HEK293 (cell line): ENCODE data around the gene NRN1L.

ENCODE experiments used
- CTCF ChIP-seq: fragments of 450-650 bp; formaldehyde crosslinking; IDR thresholded peaks from 2 replicates; pipeline ENCODE4 v1.5.1; 2016; ENCODE audit warnings: missing biosample characterization, missing genetic modification characterization
- HIC1 ChIP-seq: fragments of 450-650 bp; formaldehyde crosslinking; IDR thresholded peaks from 2 replicates; pipeline ENCODE4 v1.5.1; 2016; ENCODE audit warnings: missing biosample characterization, missing genetic modification characterization
- IKZF3 ChIP-seq: fragments of 450-650 bp; IDR thresholded peaks from 2 replicates; pipeline ENCODE4 v1.5.0; 2018; ENCODE audit warnings: missing biosample characterization, mild to moderate bottlenecking, missing genetic modification characterization, moderate library complexity
- KLF10 ChIP-seq: fragments of 450-650 bp; IDR thresholded peaks from 2 replicates; pipeline ENCODE4 v1.5.1; 2018; ENCODE audit warnings: missing biosample characterization, mild to moderate bottlenecking, missing genetic modification characterization
- KLF17 ChIP-seq: fragments of 450-650 bp; formaldehyde crosslinking; IDR thresholded peaks from 2 replicates; pipeline ENCODE4 v1.5.1; 2016; ENCODE audit warnings: missing biosample characterization, missing genetic modification characterization
- KLF8 ChIP-seq: fragments of 450-650 bp; formaldehyde crosslinking; IDR thresholded peaks from 2 replicates; pipeline ENCODE4 v1.5.1; 2016; ENCODE audit warnings: missing biosample characterization, missing genetic modification characterization
- OSR2 ChIP-seq: fragments of 450-650 bp; formaldehyde crosslinking; IDR thresholded peaks from 2 replicates; pipeline ENCODE4 v1.5.1; 2016; ENCODE audit warnings: missing biosample characterization, missing genetic modification characterization
- PATZ1 ChIP-seq: fragments of 450-650 bp; formaldehyde crosslinking; IDR thresholded peaks from 2 replicates; pipeline ENCODE4 v1.5.1; 2016; ENCODE audit warnings: missing biosample characterization, missing genetic modification characterization
- RBAK ChIP-seq: fragments of 450-650 bp; formaldehyde crosslinking; IDR thresholded peaks from 2 replicates; pipeline ENCODE4 v1.5.1; 2016; ENCODE audit warnings: missing biosample characterization, missing genetic modification characterization
- TRIM28 ChIP-seq: IDR thresholded peaks from 2 replicates; pipeline ENCODE4 v1.6.1; 2011; ENCODE audit warnings: low read length, control low read depth, borderline replicate concordance
- YY1 ChIP-seq: fragments of 450-650 bp; formaldehyde crosslinking; IDR thresholded peaks from 2 replicates; pipeline ENCODE4 v1.5.1; 2018; ENCODE audit warnings: missing biosample characterization, missing genetic modification characterization
- ZBTB20 ChIP-seq: fragments of 450-650 bp; formaldehyde crosslinking; IDR thresholded peaks from 2 replicates; pipeline ENCODE4 v1.5.1; 2016; ENCODE audit warnings: missing biosample characterization, missing genetic modification characterization
- ZIC2 ChIP-seq: fragments of 450-650 bp; formaldehyde crosslinking; IDR thresholded peaks from 2 replicates; pipeline ENCODE4 v1.5.1; 2016; ENCODE audit warnings: missing biosample characterization, missing genetic modification characterization
- ZNF10 ChIP-seq: fragments of 450-650 bp; formaldehyde crosslinking; IDR thresholded peaks from 2 replicates; pipeline ENCODE4 v1.5.1; 2017; ENCODE audit warnings: missing biosample characterization, missing genetic modification characterization
- ZNF132 ChIP-seq: fragments of 450-650 bp; formaldehyde crosslinking; IDR thresholded peaks from 2 replicates; pipeline ENCODE4 v1.5.1; 2017; ENCODE audit warnings: missing biosample characterization, missing genetic modification characterization, borderline replicate concordance
- ZNF202 ChIP-seq: fragments of 450-650 bp; formaldehyde crosslinking; IDR thresholded peaks from 2 replicates; pipeline ENCODE4 v1.5.1; 2016; ENCODE audit warnings: missing biosample characterization, missing genetic modification characterization, borderline replicate concordance
- ZNF23 ChIP-seq: fragments of 450-650 bp; formaldehyde crosslinking; IDR thresholded peaks from 2 replicates; pipeline ENCODE4 v1.5.1; 2016; ENCODE audit warnings: missing biosample characterization, missing genetic modification characterization, borderline replicate concordance
- ZNF280C ChIP-seq: fragments of 450-650 bp; formaldehyde crosslinking; IDR thresholded peaks from 2 replicates; pipeline ENCODE4 v1.5.1; 2016; ENCODE audit warnings: missing biosample characterization, missing genetic modification characterization
- ZNF404 ChIP-seq: fragments of 450-650 bp; formaldehyde crosslinking; IDR thresholded peaks from 2 replicates; pipeline ENCODE4 v1.5.1; 2017; ENCODE audit warnings: missing biosample characterization, missing genetic modification characterization
- ZNF521 ChIP-seq: fragments of 450-650 bp; formaldehyde crosslinking; IDR thresholded peaks from 2 replicates; pipeline ENCODE4 v1.5.1; 2017; ENCODE audit warnings: missing biosample characterization, mild to moderate bottlenecking, missing genetic modification characterization
- ZNF561 ChIP-seq: fragments of 450-650 bp; IDR thresholded peaks from 2 replicates; pipeline ENCODE4 v1.5.1; 2018; ENCODE audit warnings: missing biosample characterization, missing genetic modification characterization, borderline replicate concordance
- ZNF600 ChIP-seq: fragments of 450-650 bp; formaldehyde crosslinking; IDR thresholded peaks from 2 replicates; pipeline ENCODE4 v1.5.1; 2016; ENCODE audit warnings: missing biosample characterization, missing genetic modification characterization
- ZNF639 ChIP-seq: fragments of 450-650 bp; formaldehyde crosslinking; IDR thresholded peaks from 2 replicates; pipeline ENCODE4 v1.5.1; 2016; ENCODE audit warnings: missing biosample characterization, missing genetic modification characterization
- ZNF660 ChIP-seq: fragments of 450-650 bp; IDR thresholded peaks from 2 replicates; pipeline ENCODE4 v1.5.1; 2018; ENCODE audit warnings: missing biosample characterization, mild to moderate bottlenecking, missing genetic modification characterization
- ZNF692 ChIP-seq: fragments of 450-650 bp; formaldehyde crosslinking; IDR thresholded peaks from 2 replicates; pipeline ENCODE4 v1.5.1; 2016; ENCODE audit warnings: missing biosample characterization, missing genetic modification characterization
- ZNF792 ChIP-seq: fragments of 450-650 bp; formaldehyde crosslinking; IDR thresholded peaks from 2 replicates; pipeline ENCODE4 v1.5.1; 2016; ENCODE audit warnings: missing biosample characterization, missing genetic modification characterization
- ZNF843 ChIP-seq: fragments of 450-650 bp; formaldehyde crosslinking; IDR thresholded peaks from 2 replicates; pipeline ENCODE4 v1.5.1; 2016; ENCODE audit warnings: missing biosample characterization, missing genetic modification characterization
- ZXDB ChIP-seq: fragments of 450-650 bp; formaldehyde crosslinking; IDR thresholded peaks from 2 replicates; pipeline ENCODE4 v1.5.1; 2016; ENCODE audit warnings: missing biosample characterization, missing genetic modification characterization

Gene NRN1L

GRCh38 chr16:67926181-67926750 lies 41.6 kb downstream of the NRN1L start (continued):
- TF ChIP-seq TRIM28 (peak; percentile 57; the same call in 1 of the 2 replicates), ZNF843 (tag by site-specific recombination) (0 out of 2 replicates have a peak, but pooled peaks have one; percentile 24), ZNF202 (tag by site-specific recombination) (no peak), PATZ1 (tag by site-specific recombination) (peak; percentile 87), ZNF10 (tag by site-specific recombination) (0 out of 2 replicates have a peak, but pooled peaks have one; percentile 55), ZNF561 (tag by site-specific recombination) (peak; percentile 68; the same call in 1 of the 2 replicates), KLF8 (tag by site-specific recombination) (0 out of 2 replicates have a peak, but pooled peaks have one; percentile 38), ZNF280C (tag by site-specific recombination) (no peak), ZNF639 (tag by site-specific recombination) (0 out of 2 replicates have a peak, but pooled peaks have one; percentile 44), ZNF692 (tag by site-specific recombination) (peak; percentile 40; the same call in 1 of the 2 replicates), ZNF792 (tag by site-specific recombination) (peak; percentile 97; the same call in 1 of the 2 replicates), ZNF404 (no peak), HIC1 (tag by site-specific recombination) (peak; percentile 70; the same call in 1 of the 2 replicates), KLF17 (0 out of 2 replicates have a peak, but pooled peaks have one; percentile 25), ZIC2 (tag by site-specific recombination) (peak; percentile 88), ZNF600 (tag by site-specific recombination) (peak; percentile 33; the same call in 1 of the 2 replicates), ZNF521 (tag by site-specific recombination) (no peak), KLF10 (tag by site-specific recombination) (no peak), ZNF660 (tag by site-specific recombination) (peak; percentile 68), ZBTB20 (tag by site-specific recombination) (peak; percentile 83), IKZF3 (tag by site-specific recombination) (peak; percentile 68; the same call in 1 of the 2 replicates), ZNF132 (tag by site-specific recombination) (no peak), ZNF23 (tag by site-specific recombination) (no peak), OSR2 (tag by site-specific recombination) (peak; percentile 91), YY1 (tag by site-specific recombination) (no peak), CTCF (peak; percentile 43), RBAK (tag by site-specific recombination) (no peak), ZXDB (tag by site-specific recombination) (peak; percentile 49; the same call in 1 of the 2 replicates)
